Stimulated activated CD8-positive, alpha-beta memory T cell treated with anti-CD3 and anti-CD28 coated beads, Interleukin-2, amount 100 ng/mL, for 1 hour (primary cell): ENCODE results near the gene KRTAP16-1.
"Not testable (repeated sequence)": the region's sequence is repeated elsewhere in the genome, so short reads cannot be mapped to it uniquely, and the experiment has no call there.

ENCODE experiments used
- DNase-seq, 2 donors: peaks; one replicate each; pipeline ENCODE4 v3.0.0-alpha.2; 2020; ENCODE audit warnings: low read depth in 2 of 2

KRTAP16-1 gene, protein sequence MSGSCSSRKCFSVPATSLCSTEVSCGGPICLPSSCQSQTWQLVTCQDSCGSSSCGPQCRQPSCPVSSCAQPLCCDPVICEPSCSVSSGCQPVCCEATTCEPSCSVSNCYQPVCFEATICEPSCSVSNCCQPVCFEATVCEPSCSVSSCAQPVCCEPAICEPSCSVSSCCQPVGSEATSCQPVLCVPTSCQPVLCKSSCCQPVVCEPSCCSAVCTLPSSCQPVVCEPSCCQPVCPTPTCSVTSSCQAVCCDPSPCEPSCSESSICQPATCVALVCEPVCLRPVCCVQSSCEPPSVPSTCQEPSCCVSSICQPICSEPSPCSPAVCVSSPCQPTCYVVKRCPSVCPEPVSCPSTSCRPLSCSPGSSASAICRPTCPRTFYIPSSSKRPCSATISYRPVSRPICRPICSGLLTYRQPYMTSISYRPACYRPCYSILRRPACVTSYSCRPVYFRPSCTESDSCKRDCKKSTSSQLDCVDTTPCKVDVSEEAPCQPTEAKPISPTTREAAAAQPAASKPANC

GRCh38 chr17:41308918-41309359 lies at the start of gene KRTAP16-1:
Gene KRTAP16-1, minus strand, starts transcription at chr17:41309309. Its CDS starts 56 bp downstream, at chr17:41309253.
- peak; percentile 17 to 31 for DNase-seq

GRCh38 chr17:41354536-41354935 lies 45.4 kb upstream of the KRTAP16-1 start:
- no peak for DNase-seq

DNA sequence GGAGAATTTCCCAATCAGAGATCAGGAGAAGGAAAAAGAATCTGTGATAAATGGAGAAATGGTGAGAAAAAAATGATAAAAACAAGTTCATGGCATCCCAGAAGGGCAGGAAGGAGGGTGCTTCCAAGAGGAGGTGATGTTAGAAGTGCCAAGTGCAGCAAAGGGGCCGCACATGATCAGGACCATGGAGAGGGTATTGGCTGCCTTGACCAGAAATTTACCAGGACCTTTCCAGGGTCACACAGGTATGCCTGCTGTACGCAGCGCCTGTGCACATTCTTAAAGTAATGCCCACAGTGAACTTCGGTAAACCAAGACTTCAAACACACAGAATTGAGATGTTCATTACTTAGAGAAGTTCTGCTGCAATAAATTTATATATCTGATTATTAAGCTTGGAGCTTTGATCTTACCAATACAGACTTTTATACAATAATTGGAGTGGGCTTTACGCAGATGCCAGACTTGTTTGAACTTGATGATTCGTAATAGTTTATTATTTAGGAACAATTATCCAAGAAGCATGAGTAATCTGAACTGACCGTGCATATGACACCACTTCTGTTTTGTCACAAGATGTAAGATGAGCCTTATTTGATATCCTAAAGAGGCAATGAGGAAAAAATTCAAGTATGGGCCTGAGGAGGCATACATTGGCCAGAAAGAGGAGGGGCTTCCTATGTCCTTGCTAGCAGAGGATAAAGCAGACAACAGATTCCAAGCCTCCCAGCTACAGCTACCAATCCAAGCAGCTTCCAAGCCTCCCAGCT lies 43.7 kb upstream of the KRTAP16-1 start:
- no peak for DNase-seq

DNA sequence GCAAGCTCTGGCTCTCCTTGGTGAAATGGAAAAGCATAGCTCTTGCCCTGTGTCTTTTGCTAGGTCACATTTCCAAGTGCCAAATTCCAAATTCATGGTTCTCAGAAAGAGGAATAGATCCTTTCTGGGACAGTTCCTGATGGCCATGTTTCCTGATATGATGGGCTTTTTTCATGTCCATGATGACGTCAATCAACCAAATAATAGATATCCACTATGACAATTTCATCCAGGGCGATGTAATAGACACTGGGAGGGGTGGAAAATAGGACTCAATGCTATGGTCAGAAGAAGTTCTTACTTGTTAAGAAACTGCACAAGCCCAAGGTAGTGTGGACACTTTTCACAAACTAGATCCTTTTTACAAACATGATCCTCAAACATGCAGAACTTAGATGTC lies 42.1 kb upstream of the KRTAP16-1 start:
- no peak for DNase-seq

- DNase-seq = not testable (repeated sequence)
These were observed 41.3 kb upstream of the KRTAP16-1 start, which contains the start of gene KRT33A for GRCh38 chr17:41350381-41350878. Gene KRT33A, minus strand, starts transcription at chr17:41350828. Its CDS starts 61 bp downstream, at chr17:41350767.

- no peak for DNase-seq
These were observed 39.0 kb upstream of the KRTAP16-1 start for GRCh38 chr17:41347869-41348760.

- not testable (repeated sequence) for DNase-seq
These were observed 37.3 kb upstream of the KRTAP16-1 start for GRCh38 chr17:41346421-41346820.

GRCh38 chr17:41345992-41346391 lies 36.9 kb upstream of the KRTAP16-1 start:
- DNase-seq = no peak

DNA sequence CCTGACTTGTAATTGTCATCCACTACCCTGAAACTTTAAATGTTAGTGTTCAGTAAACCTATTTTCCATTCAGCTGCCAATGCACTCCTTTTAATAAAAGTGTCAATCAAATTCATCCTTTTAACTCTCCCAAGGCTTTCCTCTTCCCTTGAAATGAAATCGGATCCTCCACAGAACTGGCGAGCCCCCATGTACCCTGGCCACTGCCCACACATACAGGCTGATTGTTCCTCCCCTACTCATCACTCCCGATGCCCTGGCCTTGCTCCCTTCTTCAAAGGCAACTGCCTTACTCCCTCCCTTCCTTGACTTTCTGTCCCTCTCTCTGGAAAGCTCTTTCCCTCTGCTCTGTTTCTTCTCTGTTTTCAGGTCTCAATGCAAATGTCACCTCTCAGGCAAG lies 33.9 kb upstream of the KRTAP16-1 start:
- no peak for DNase-seq

- DNase-seq = no peak
These were observed 32.1 kb upstream of the KRTAP16-1 start for GRCh38 chr17:41340934-41341861.

- DNase-seq = no peak
These were observed 31.4 kb upstream of the KRTAP16-1 start for GRCh38 chr17:41340494-41340893.

DNA sequence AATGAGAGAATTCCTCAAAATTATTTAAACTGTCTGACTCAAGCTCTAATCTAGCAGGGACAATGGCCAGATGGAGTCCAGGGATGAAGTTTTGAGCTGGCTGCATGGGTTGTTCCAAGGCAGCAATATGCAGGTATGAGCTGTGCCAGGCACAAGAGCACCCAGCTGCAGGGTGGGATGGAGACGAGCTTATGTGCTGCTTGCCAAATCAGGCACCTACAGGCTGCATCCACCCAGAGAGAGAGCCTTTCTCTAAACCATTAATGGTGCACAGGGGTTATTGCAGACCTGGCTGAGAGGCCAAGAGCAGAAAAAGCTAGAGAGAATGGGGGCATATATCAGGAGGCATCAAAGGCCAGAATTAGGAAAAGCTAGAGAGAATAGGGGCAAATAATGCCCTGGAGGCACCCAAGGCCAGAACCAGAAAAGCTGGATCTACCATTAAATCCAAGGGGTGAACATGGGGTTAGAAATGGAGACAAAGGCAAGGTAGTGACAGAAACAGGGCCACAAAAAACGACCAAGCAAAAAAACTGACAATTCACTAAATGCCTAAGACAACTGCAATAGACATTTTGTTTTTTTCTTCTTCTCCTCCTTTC lies 30.6 kb upstream of the KRTAP16-1 start:
- no peak for DNase-seq

- DNase-seq = no peak
These were observed 29.9 kb upstream of the KRTAP16-1 start for GRCh38 chr17:41338961-41339485.

- no peak for DNase-seq
These were observed 26.6 kb upstream of the KRTAP16-1 start for GRCh38 chr17:41335747-41336146.

DNA sequence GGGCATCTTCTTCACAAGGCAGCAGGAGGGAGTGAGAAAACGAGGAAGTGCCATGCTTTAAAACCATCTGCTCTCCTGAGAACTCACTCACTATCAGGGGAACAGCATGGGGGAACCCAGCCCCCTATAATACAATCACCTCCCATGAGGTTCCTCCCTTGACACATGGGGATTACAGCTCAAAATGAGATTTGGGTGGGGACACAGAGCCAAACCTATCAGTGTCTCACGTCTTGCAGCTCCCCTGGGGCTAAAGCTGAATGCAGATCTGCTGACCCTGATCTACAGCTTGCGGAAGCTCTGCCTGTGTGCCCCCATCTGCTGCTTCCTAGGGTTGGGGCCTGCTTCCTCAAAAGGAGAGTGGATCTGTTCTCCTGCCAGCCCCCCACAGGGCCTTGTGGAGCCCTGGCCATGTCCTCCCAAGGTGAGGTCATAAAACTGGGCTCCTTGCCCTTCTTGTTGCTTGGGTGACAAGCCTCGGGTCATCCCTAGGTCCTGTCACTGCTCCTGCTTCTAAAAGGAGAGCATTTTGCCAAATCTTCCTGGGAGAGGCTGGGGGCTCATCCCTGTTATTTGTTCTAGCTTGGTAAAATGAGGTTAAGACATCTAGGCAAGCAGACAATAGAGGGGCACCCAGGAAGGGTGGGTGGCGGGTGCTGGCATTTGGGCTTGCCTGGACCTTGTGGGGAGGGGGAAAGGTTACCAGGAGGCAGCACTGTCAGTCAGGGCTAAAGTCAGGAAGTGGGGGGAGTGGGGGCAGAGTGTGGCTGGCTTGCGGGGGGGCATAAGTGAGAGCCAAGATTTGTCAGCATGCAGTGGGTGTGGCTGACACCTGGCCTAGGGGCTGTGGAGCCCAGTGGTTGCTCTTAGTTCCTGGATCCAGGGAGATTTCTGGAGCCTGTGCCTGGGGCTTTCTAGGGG lies 25.5 kb upstream of the KRTAP16-1 start:
- DNase-seq = no peak

- DNase-seq = no peak
These were observed 24.7 kb upstream of the KRTAP16-1 start for GRCh38 chr17:41333836-41334235.

DNA sequence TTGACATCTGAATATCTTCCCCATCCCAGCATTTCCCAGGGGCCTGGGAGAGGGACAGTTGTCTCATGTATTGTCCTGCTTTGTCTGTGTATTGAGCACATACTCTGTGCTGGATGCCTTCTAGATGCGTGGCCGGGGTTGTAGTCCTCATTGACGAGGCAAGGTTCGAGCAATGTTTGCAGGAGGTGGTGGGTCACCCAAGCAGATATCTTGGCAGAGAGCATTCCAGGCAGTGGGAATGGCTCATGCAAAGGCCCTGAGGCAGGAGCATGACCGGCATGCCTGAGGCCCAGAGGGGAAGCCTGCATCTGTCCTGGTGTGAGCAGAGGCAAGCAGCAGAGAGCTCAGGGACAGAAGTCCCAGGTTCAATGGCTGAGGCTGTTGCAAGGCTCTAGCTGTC lies 24.0 kb upstream of the KRTAP16-1 start:
- DNase-seq = no peak

DNA sequence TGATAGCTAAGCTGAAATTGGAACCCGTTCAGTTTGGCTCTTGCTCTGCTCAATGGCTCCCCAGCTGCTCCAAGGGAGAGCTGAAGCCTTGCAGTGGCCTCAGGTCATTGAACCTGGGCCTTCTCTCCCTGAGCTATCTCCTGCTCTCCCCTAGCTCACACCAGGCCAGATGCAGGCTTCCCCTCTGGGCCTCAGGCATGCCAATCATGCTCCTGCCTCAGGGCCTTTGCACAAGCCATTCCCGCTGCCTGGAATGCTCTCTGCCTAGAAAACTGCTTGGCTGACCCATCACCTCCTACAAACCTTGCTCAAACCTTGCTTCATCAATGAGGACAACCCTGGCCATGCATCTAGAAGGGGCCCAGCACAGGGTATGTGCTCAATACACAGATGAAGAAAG lies 23.1 kb upstream of the KRTAP16-1 start:
- no peak for DNase-seq
